Stimulated activated CD4-positive, alpha-beta T cell treated with anti-CD3 and anti-CD28 coated beads, Interleukin-1b, Interleukin-23, amount 100 ng/mL, for 24 hours (primary cell): ENCODE measurements around the gene CYB5B.

ENCODE experiments used
- DNase-seq, 4 experiments: peaks; one replicate each; pipeline ENCODE4 v3.0.0-alpha.2; 2020; ENCODE audit warnings: low read depth in 4 of 4, low spot score in 1 of 4

Gene CYB5B

GRCh38 chr16:69514356-69514755 is 89.9 kb downstream of the CYB5B start:
- no peak for DNase-seq
